Fibroblast of lung (primary cell): ENCODE results near the gene TNRC18.

ENCODE experiments used
- EZH2 ChIP-seq: IDR thresholded peaks from 2 replicates; pipeline ENCODE4 v1.5.1; 2012; ENCODE audit warnings: low read length, control low read depth, mild to moderate bottlenecking; ENCODE audit errors: missing control alignments
- TF ChIP-seq, protein P1 (sequence below), 2 donors: IDR thresholded peaks in 1 of 2; conservative IDR thresholded peaks in 1 of 2; 1 replicate in 1 of 2; 2 replicates in 1 of 2; pipeline ENCODE4 v1.5.1; 2011 to 2012; ENCODE audit warnings: low read length in 2 of 2, control low read depth in 1 of 2, inconsistent platforms in 1 of 2, low read depth in 1 of 2, mild to moderate bottlenecking in 1 of 2

DNA sequence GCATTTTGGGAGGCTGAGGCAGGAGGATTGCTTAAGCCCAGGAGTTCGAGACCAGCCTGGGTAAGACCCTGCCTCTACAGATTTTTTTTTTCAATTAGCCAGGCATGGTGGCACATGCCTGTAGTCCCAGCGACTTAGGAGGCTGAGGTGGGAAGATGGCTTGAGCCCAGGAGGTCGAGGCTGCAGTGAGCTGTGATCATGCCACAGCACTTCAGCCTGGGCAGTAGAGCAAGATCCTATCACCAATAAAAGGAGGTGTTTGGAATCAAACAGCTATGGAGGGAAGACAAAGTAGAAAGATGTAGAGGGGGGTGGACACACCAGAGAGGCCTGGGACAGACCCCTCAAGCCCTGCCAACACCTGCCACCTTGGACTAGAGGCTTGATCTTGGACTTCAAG is 9.1 kb upstream of the TNRC18 start:
- TF ChIP-seq, protein P1, sequence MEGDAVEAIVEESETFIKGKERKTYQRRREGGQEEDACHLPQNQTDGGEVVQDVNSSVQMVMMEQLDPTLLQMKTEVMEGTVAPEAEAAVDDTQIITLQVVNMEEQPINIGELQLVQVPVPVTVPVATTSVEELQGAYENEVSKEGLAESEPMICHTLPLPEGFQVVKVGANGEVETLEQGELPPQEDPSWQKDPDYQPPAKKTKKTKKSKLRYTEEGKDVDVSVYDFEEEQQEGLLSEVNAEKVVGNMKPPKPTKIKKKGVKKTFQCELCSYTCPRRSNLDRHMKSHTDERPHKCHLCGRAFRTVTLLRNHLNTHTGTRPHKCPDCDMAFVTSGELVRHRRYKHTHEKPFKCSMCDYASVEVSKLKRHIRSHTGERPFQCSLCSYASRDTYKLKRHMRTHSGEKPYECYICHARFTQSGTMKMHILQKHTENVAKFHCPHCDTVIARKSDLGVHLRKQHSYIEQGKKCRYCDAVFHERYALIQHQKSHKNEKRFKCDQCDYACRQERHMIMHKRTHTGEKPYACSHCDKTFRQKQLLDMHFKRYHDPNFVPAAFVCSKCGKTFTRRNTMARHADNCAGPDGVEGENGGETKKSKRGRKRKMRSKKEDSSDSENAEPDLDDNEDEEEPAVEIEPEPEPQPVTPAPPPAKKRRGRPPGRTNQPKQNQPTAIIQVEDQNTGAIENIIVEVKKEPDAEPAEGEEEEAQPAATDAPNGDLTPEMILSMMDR (conservative IDR thresholded peaks at IDR 0.05 in 1 of 2, IDR thresholded peaks at IDR 0.05 in 1 of 2; ENCODE audit: low read depth in 1 of 2, low read length in 2 of 2): no peak
- TF ChIP-seq EZH2: no peak
